ENCODE data around the gene MBNL2. TPM values are rescaled to one million over a fixed set of nuclear protein-coding genes. Genes with fewer than 3 reads are reported as not detected.

The MBNL2 gene
- total RNA-seq, 1 donor from 2014 or later, result 67.6 TPM

GRCh38 chr13:97381189-97381588, 159.1 kb downstream of the MBNL2 start:
- no peak for DNase-seq (ENCODE audit: low spot score)
- intact Hi-C loops (cut with DNase I), result no loop called here

- intact Hi-C loops (cut with DNase I), result no loop called here
- DNase-seq (ENCODE audit: low spot score), result no peak
These were observed 160.1 kb downstream of the MBNL2 start for GRCh38 chr13:97382276-97382675.

- intact Hi-C loops (cut with DNase I), result no loop called here
- no peak for DNase-seq (ENCODE audit: low spot score)
These were observed 162.2 kb downstream of the MBNL2 start for GRCh38 chr13:97384371-97384770.

GRCh38 chr13:97385146-97385545, 163.0 kb downstream of the MBNL2 start:
- DNase-seq (ENCODE audit: low spot score), result no peak
- intact Hi-C loops (cut with DNase I), result no loop called here

- no peak for DNase-seq (ENCODE audit: low spot score)
- intact Hi-C loops (cut with DNase I), result no loop called here
These were observed 163.7 kb downstream of the MBNL2 start for GRCh38 chr13:97385854-97386253.

GRCh38 chr13:97386801-97387484, 164.8 kb downstream of the MBNL2 start:
- intact Hi-C loops (cut with DNase I), result no loop called here
- no peak for DNase-seq (ENCODE audit: low spot score)

GRCh38 chr13:97387485-97387839, 165.3 kb downstream of the MBNL2 start:
- intact Hi-C loops (cut with DNase I), result no loop called here
- no peak for DNase-seq (ENCODE audit: low spot score)

- intact Hi-C loops (cut with DNase I), result no loop called here
- no peak for DNase-seq (ENCODE audit: low spot score)
These were observed 165.8 kb downstream of the MBNL2 start for GRCh38 chr13:97387890-97388289.

- DNase-seq (ENCODE audit: low spot score), result no peak
These were observed 166.2 kb downstream of the MBNL2 start for GRCh38 chr13:97388373-97388772.

GRCh38 chr13:97390941-97391600, 168.9 kb downstream of the MBNL2 start:
- DNase-seq (ENCODE audit: low spot score), result no peak
- intact Hi-C loops (cut with DNase I), result no loop called here

More at GRCh38 chr13:97388373-97388772, 166.2 kb downstream of the MBNL2 start:
- intact Hi-C loops (cut with DNase I), result no loop called here

- DNase-seq (ENCODE audit: low spot score), result no peak
- intact Hi-C loops (cut with DNase I), result no loop called here
These were observed 169.9 kb downstream of the MBNL2 start for GRCh38 chr13:97392020-97392419.

- no peak for DNase-seq (ENCODE audit: low spot score)
- intact Hi-C loops (cut with DNase I), result no loop called here
These were observed 172.4 kb downstream of the MBNL2 start for GRCh38 chr13:97394542-97394941.

GRCh38 chr13:97395447-97396136, 173.5 kb downstream of the MBNL2 start:
- intact Hi-C loops (cut with DNase I), result no loop called here

GRCh38 chr13:97397267-97397666, 175.1 kb downstream of the MBNL2 start:
- DNase-seq (ENCODE audit: low spot score), result no peak
- intact Hi-C loops (cut with DNase I), result no loop called here

More at GRCh38 chr13:97395447-97396136, 173.5 kb downstream of the MBNL2 start:
- no peak for DNase-seq (ENCODE audit: low spot score)

GRCh38 chr13:97401421-97401820, 179.3 kb downstream of the MBNL2 start:
- intact Hi-C loops (cut with DNase I), result no loop called here
- no peak for DNase-seq (ENCODE audit: low spot score)

- intact Hi-C loops (cut with DNase I), result no loop called here
- DNase-seq (ENCODE audit: low spot score), result no peak
These were observed 182.0 kb downstream of the MBNL2 start for GRCh38 chr13:97403893-97404750.

- intact Hi-C loops (cut with DNase I), result no loop called here
- DNase-seq (ENCODE audit: low spot score), result no peak
These were observed 185.4 kb downstream of the MBNL2 start for GRCh38 chr13:97407540-97407939.

GRCh38 chr13:97408938-97409337, 186.8 kb downstream of the MBNL2 start:
- intact Hi-C loops (cut with DNase I), result no loop called here
- no peak for DNase-seq (ENCODE audit: low spot score)

GRCh38 chr13:97411984-97412383, 189.9 kb downstream of the MBNL2 start:
- no peak for DNase-seq (ENCODE audit: low spot score)
- intact Hi-C loops (cut with DNase I), result no loop called here

- intact Hi-C loops (cut with DNase I), result no loop called here
- DNase-seq (ENCODE audit: low spot score), result no peak
These were observed 191.6 kb downstream of the MBNL2 start for GRCh38 chr13:97413694-97414093.

Data from cardiac septum (tissue), 1 donor.